Liver (tissue), 9 donors: ENCODE results near the gene HIVEP3. TPM values are rescaled to one million over a fixed set of nuclear protein-coding genes. Genes with fewer than 3 reads are reported as not detected.

Source experiments
- DNase-seq: peaks from one replicate; pipeline ENCODE4 v3.0.0-alpha.2; 2017; ENCODE audit warnings: low spot score
- H3K27ac ChIP-seq, 2 donors: one replicate each; pipeline ENCODE4 v1.7.0; 2013; ENCODE audit warnings: inconsistent platforms in 2 of 2, low read length in 2 of 2, control low read depth in 1 of 2, low read depth in 1 of 2, mild to moderate bottlenecking in 1 of 2
- H3K27me3 ChIP-seq, 4 donors: one replicate each; pipeline versions ENCODE4 v1.6.1 to v1.7.0; 2013; ENCODE audit warnings: low read length in 3 of 4, inconsistent platforms in 1 of 4, mild to moderate bottlenecking in 1 of 4, moderate library complexity in 1 of 4; ENCODE audit not compliant: control insufficient read depth in 4 of 4, insufficient read depth in 4 of 4
- H3K36me3 ChIP-seq, 4 donors: one replicate each; pipeline versions ENCODE4 v1.6.1 to v1.7.0; 2013; ENCODE audit warnings: low read length in 3 of 4, mild to moderate bottlenecking in 3 of 4, low read depth in 1 of 4, moderate library complexity in 1 of 4; ENCODE audit not compliant: control insufficient read depth in 4 of 4, insufficient read depth in 3 of 4
- H3K4me1 ChIP-seq, 4 donors: one replicate each; pipeline versions ENCODE4 v1.6.1 to v1.7.0; 2013; ENCODE audit warnings: low read length in 3 of 4, mild to moderate bottlenecking in 3 of 4, moderate library complexity in 1 of 4; ENCODE audit not compliant: control insufficient read depth in 4 of 4, insufficient read depth in 4 of 4
- H3K4me3 ChIP-seq, 3 donors: one replicate each; pipeline versions ENCODE4 v1.6.1 to v1.7.0; 2013; ENCODE audit warnings: low read length in 3 of 3, control low read depth in 1 of 3, low read depth in 1 of 3, mild to moderate bottlenecking in 1 of 3
- H3K9ac ChIP-seq, 2 donors: one replicate each; pipeline ENCODE4 v1.7.0; 2013; ENCODE audit warnings: low read length in 2 of 2, mild to moderate bottlenecking in 2 of 2, moderate library complexity in 2 of 2, control low read depth in 1 of 2, low read depth in 1 of 2
- H3K9me3 ChIP-seq, 4 donors: one replicate each; pipeline versions ENCODE4 v1.6.1 to v1.7.0; 2013; ENCODE audit warnings: low read length in 3 of 4; ENCODE audit not compliant: control insufficient read depth in 4 of 4
- FOXA1 ChIP-seq: IDR thresholded peaks from 2 replicates; pipeline ENCODE4 v1.6.1; 2016; ENCODE audit warnings: antibody characterized with exemption
- HNF4A ChIP-seq, 2 donors: conservative IDR thresholded peaks; 2 replicates each; pipeline ENCODE4 v1.6.1; 2016; ENCODE audit warnings: antibody characterized with exemption in 2 of 2, mild to moderate bottlenecking in 2 of 2
- JUND ChIP-seq, 2 donors: IDR thresholded peaks; 2 replicates each; pipeline ENCODE4 v1.6.1; 2016; ENCODE audit warnings: antibody characterized with exemption in 2 of 2
- NR2F2 ChIP-seq: IDR thresholded peaks from 2 replicates; pipeline ENCODE4 v1.6.1; 2016; ENCODE audit warnings: antibody characterized with exemption
- RAD21 ChIP-seq, 2 donors: IDR thresholded peaks; 2 replicates each; pipeline ENCODE4 v1.6.1; 2016; ENCODE audit warnings: antibody characterized with exemption in 2 of 2, mild to moderate bottlenecking in 2 of 2
- REST ChIP-seq: IDR thresholded peaks from 2 replicates; pipeline ENCODE4 v1.6.1; 2016; ENCODE audit warnings: antibody characterized with exemption, mild to moderate bottlenecking
- RXRA ChIP-seq, 2 donors: IDR thresholded peaks; 2 replicates each; pipeline ENCODE4 v1.6.1; 2017 to 2018; ENCODE audit warnings: antibody characterized with exemption in 2 of 2, mild to moderate bottlenecking in 1 of 2
- SP1 ChIP-seq: IDR thresholded peaks from 2 replicates; pipeline ENCODE4 v1.6.1; 2018; ENCODE audit warnings: antibody characterized with exemption, mild to moderate bottlenecking
- TAF1 ChIP-seq: conservative IDR thresholded peaks from 2 replicates; pipeline ENCODE4 v1.6.1; 2016; ENCODE audit warnings: antibody characterized with exemption, mild to moderate bottlenecking
- YY1 ChIP-seq: IDR thresholded peaks from 2 replicates; pipeline ENCODE4 v1.6.1; 2016; ENCODE audit warnings: antibody characterized with exemption, mild to moderate bottlenecking
- WGBS: extraction: QIAGEN DNeasy Blood & Tissue Kit; methylation state at CpG from one replicate; pipeline ENCODE4 v1.1.7; 2013; 5-methylcytosine and 5-hydroxymethylcytosine counted together
- polyA plus RNA-seq, 2 donors: library from polyadenylated mRNA; stranded (reverse) in 1 of 2; unstranded in 1 of 2; fragments of 200-250 nt in 1 of 2; fragments of >200 nt in 1 of 2; fragmentation: Nextera tagmentation in 1 of 2; extraction: Ambion mirVana in 1 of 2; gene quantifications; one replicate each; pipeline versions ENCODE4 v1.2.1 to v1.2.3, GENCODE V29; 2013 to 2015
- total RNA-seq, 2 donors: library from RNA; depleted of rRNA; stranded (reverse); fragments of >200 nt; gene quantifications; one replicate each; pipeline ENCODE4 v1.2.3, GENCODE V29; 2014
- TF ChIP-seq, protein P1 (sequence below): IDR thresholded peaks from 2 replicates; pipeline ENCODE4 v1.6.1; 2016; ENCODE audit warnings: antibody characterized with exemption
- TF ChIP-seq, protein P2 (sequence below): IDR thresholded peaks from 2 replicates; pipeline ENCODE4 v1.6.1; 2016; ENCODE audit warnings: antibody characterized with exemption
- TF ChIP-seq, protein P3 (sequence below): IDR thresholded peaks from 2 replicates; pipeline ENCODE4 v1.6.1; 2016; ENCODE audit warnings: antibody characterized with exemption
- donor health status: healthy.
- donor health status: healthy.
- donor health status: healthy.
- donor health status: healthy.
- donor health status: healthy.

Gene HIVEP3
- total and polyA plus RNA-seq, 4 donors, result 0.93 to 1.6 (median 1.4) TPM

DNA sequence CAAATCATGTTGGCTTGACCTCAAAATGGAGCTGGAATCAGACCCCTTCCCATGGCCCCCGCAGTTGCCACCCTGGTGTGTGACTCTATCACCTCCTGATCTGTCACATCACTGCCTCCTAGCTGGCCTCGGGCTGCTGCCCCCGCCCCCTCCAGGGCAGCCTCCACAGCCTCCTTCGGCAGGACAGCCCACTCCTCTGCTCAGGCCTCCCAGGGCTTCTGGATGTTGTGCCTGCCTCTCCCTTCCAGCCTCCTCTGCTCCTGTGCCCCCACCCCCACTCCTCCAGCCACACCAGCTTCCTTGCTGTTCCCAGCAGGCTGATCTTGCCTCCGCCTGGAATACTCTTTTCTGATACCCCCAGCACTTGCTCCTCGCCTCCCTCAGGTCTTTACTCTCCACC lies 299.9 kb downstream of the HIVEP3 start (continued):
- TF ChIP-seq REST (no peak), YY1 (no peak), TAF1 (no peak), RAD21 (IDR thresholded peaks at IDR 0.05) (no peak)

- Histone ChIP-seq H3K36me3 (no peaks in the 10 kb centered on the region), H3K27me3 (no peaks in the 10 kb centered on the region), H3K4me3 (no peak overlapping the region), H3K9me3 (no peaks in the 10 kb centered on the region), H3K4me1 (peaks cover 3 to 11% (median 6%) of the 10 kb centered on the region in 4 donors), H3K9ac (no peak overlapping the region), H3K27ac (peak overlapping the region in 1 of 2 donors; percentile 9)
- peak; percentile 44 for DNase-seq
- TF ChIP-seq NR2F2 (peak; percentile 98), RAD21 (IDR thresholded peaks at IDR 0.05) (peak in 1 of 2 donors; percentile 47), HNF4A (conservative IDR thresholded peaks at IDR 0.05) (peak in 1 of 2 donors; percentile 41), SP1 (peak; percentile 37), RXRA (IDR thresholded peaks at IDR 0.05) (peak; percentile 42 to 46), JUND (IDR thresholded peaks at IDR 0.05) (no peak)
- WGBS, result 54% methylated on average over 14 of the region's 14 CpGs
Observed at GRCh38 chr1:41618066-41618825, 300.5 kb downstream of the HIVEP3 start.

DNA sequence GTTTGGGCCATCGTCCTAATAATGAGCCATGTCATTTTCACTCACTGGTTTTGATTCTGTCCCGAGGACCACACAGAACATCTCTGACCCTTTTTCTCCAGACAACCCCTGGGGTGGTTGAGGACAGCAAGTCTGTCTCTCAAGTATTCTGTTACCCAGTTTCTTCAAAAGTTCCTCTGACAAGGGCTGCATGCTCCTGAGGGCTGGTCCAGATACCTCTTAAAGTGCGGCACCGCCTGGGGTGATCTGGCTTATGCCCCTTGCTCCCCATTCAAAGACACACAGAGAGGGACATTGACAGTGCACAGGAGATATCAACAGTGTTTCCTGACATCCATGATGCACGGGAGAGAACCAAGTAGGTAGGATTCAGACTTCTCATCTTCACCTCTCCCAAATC lies 301.4 kb downstream of the HIVEP3 start:
- peaks cover 3 to 11% (median 6%) of the 10 kb centered on the region in 4 donors for H3K4me1 ChIP-seq
- TF ChIP-seq, protein P1, sequence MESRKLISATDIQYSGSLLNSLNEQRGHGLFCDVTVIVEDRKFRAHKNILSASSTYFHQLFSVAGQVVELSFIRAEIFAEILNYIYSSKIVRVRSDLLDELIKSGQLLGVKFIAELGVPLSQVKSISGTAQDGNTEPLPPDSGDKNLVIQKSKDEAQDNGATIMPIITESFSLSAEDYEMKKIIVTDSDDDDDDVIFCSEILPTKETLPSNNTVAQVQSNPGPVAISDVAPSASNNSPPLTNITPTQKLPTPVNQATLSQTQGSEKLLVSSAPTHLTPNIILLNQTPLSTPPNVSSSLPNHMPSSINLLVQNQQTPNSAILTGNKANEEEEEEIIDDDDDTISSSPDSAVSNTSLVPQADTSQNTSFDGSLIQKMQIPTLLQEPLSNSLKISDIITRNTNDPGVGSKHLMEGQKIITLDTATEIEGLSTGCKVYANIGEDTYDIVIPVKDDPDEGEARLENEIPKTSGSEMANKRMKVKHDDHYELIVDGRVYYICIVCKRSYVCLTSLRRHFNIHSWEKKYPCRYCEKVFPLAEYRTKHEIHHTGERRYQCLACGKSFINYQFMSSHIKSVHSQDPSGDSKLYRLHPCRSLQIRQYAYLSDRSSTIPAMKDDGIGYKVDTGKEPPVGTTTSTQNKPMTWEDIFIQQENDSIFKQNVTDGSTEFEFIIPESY, result no peak
- TF ChIP-seq REST, result no peak
- no peak for TF ChIP-seq RXRA (IDR thresholded peaks at IDR 0.05)
- no peak for TF ChIP-seq NR2F2
- no peak for TF ChIP-seq HNF4A (conservative IDR thresholded peaks at IDR 0.05)
- no peak for TF ChIP-seq SP1
- TF ChIP-seq, protein P2, sequence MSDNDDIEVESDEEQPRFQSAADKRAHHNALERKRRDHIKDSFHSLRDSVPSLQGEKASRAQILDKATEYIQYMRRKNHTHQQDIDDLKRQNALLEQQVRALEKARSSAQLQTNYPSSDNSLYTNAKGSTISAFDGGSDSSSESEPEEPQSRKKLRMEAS, result no peak
- no peak for TF ChIP-seq FOXA1
- TF ChIP-seq, protein P3, sequence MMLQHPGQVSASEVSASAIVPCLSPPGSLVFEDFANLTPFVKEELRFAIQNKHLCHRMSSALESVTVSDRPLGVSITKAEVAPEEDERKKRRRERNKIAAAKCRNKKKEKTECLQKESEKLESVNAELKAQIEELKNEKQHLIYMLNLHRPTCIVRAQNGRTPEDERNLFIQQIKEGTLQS, result no peak
- no peak for TF ChIP-seq JUND (IDR thresholded peaks at IDR 0.05)
- no peak overlapping the region for H3K4me3 ChIP-seq
- H3K9me3 ChIP-seq, result no peaks in the 10 kb centered on the region
- no peaks in the 10 kb centered on the region for H3K36me3 ChIP-seq
- no peak overlapping the region for H3K9ac ChIP-seq
- peak overlapping the region in 1 of 2 donors; percentile 9 for H3K27ac ChIP-seq
- 96% methylated on average over 5 of the region's 5 CpGs for WGBS
- H3K27me3 ChIP-seq, result no peaks in the 10 kb centered on the region
- no peak for DNase-seq
